ENCODE results near the gene PTBP1.

The PTBP1 gene

GRCh38 chr19:798415-799075 lies 1.3 kb downstream of the PTBP1 start:
- DNase-seq: no peak

GRCh38 chr19:799076-799881 lies 2.0 kb downstream of the PTBP1 start:
- DNase-seq: no peak

- DNase-seq: no peak
Measured at GRCh38 chr19:800360-801029, 3.2 kb downstream of the PTBP1 start.

- DNase-seq: no peak
Measured at GRCh38 chr19:801030-801860, 4.0 kb downstream of the PTBP1 start.

- DNase-seq: no peak
Measured at GRCh38 chr19:801861-802497, 4.7 kb downstream of the PTBP1 start.

- no peak for DNase-seq
Measured at GRCh38 chr19:802498-803098, 5.3 kb downstream of the PTBP1 start.

- no peak for DNase-seq
Measured at GRCh38 chr19:803099-803561, 5.9 kb downstream of the PTBP1 start.

- DNase-seq: no peak
Measured at GRCh38 chr19:803686-804418, 6.6 kb downstream of the PTBP1 start.

GRCh38 chr19:804419-805165 lies 7.3 kb downstream of the PTBP1 start:
- DNase-seq: no peak

GRCh38 chr19:805166-805551 lies 7.9 kb downstream of the PTBP1 start:
- no peak for DNase-seq

GRCh38 chr19:805600-806550 lies 8.6 kb downstream of the PTBP1 start:
- DNase-seq: no peak

- DNase-seq: no peak
Measured at GRCh38 chr19:806815-807421, 9.7 kb downstream of the PTBP1 start.

GRCh38 chr19:807627-808422 lies 10.6 kb downstream of the PTBP1 start:
- DNase-seq: no peak

- no peak for DNase-seq
Measured at GRCh38 chr19:808423-808775, 11.1 kb downstream of the PTBP1 start.

GRCh38 chr19:810077-810855 lies 13.0 kb downstream of the PTBP1 start:
- no peak for DNase-seq

GRCh38 chr19:810883-811489 lies 13.7 kb downstream of the PTBP1 start:
- DNase-seq: no peak
